NT2/D1 (cell line): ENCODE results near the gene BNC2.

Experiments used
- DNase-seq: peaks from one replicate; pipeline ENCODE4 v3.0.0-alpha.2; 2011; ENCODE audit warnings: low read depth, low spot score
- H3K27me3 ChIP-seq: 2 replicates; pipeline ENCODE4 v1.6.0; 2011; ENCODE audit warnings: mild to moderate bottlenecking; ENCODE audit not compliant: insufficient read length, insufficient read depth
- H3K36me3 ChIP-seq: 2 replicates; pipeline ENCODE4 v1.6.1; 2011; ENCODE audit warnings: mild to moderate bottlenecking, low read length, mixed read lengths; ENCODE audit not compliant: insufficient read depth, insufficient read length
- H3K4me1 ChIP-seq: 2 replicates; pipeline ENCODE4 v1.5.1; 2011; ENCODE audit not compliant: insufficient read depth, insufficient read length
- H3K4me3 ChIP-seq: 2 replicates; pipeline ENCODE4 v1.5.1; 2011; ENCODE audit warnings: low read depth; ENCODE audit not compliant: insufficient read length
- H3K9ac ChIP-seq: 2 replicates; pipeline ENCODE4 v1.6.0; 2011; ENCODE audit warnings: low read depth; ENCODE audit not compliant: insufficient read length
- H3K9me3 ChIP-seq: 2 replicates; pipeline ENCODE4 v1.5.1; 2011; ENCODE audit warnings: mild to moderate bottlenecking, low read length; ENCODE audit not compliant: insufficient read depth
- SUZ12 ChIP-seq: IDR thresholded peaks from 2 replicates; pipeline ENCODE4 v1.6.1; 2011; ENCODE audit not compliant: insufficient read length, insufficient read depth; ENCODE audit errors: extremely low read depth
- YY1 ChIP-seq: IDR thresholded peaks from 2 replicates; pipeline ENCODE4 v1.6.1; 2011; ENCODE audit not compliant: insufficient read length, insufficient read depth
- ZNF274 ChIP-seq: IDR thresholded peaks from 2 replicates; pipeline ENCODE4 v1.6.1; 2011; ENCODE audit warnings: mild to moderate bottlenecking, low read depth, low read length

BNC2 gene

DNA sequence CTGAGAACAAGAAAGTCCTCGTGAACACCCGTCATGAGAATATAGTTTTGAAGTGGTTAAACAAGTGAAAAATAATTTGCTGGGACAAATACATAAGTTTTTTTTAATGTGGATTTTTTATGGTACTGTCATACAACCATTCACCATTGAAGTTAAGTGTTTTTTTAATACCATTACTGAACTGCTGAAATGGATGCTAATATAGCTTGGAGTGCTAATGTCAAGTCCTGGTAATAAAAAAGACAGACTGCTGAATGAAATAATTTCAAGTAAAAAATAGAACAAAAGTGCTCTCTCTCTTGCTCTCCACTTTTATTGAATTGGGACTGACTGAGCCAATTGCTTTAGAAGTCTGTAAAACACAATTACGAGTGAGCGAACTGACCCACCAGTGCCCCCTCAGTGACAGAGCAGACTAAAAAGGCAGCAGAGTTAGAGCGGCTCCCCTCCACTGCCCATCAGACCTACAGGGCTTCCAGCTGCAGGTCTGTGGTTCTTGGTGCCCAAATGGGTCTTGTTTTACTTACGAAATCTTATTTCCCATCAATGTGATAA lies 442.5 kb downstream of the BNC2 start:
- Histone ChIP-seq H3K36me3 (no peaks in the 10 kb centered on the region), H3K27me3 (no peaks in the 10 kb centered on the region), H3K9ac (no peak overlapping the region), H3K4me3 (no peak overlapping the region), H3K4me1 (no peaks in the 10 kb centered on the region), H3K9me3 (no peaks in the 10 kb centered on the region)
- TF ChIP-seq SUZ12 (no peak), ZNF274 (no peak), YY1 (no peak)
- DNase-seq: no peak

GRCh38 chr9:16426716-16427115 lies 443.8 kb downstream of the BNC2 start:
- Histone ChIP-seq H3K9ac (no peak overlapping the region), H3K9me3 (no peaks in the 10 kb centered on the region), H3K36me3 (no peaks in the 10 kb centered on the region), H3K27me3 (no peaks in the 10 kb centered on the region), H3K4me1 (no peaks in the 10 kb centered on the region), H3K4me3 (no peak overlapping the region)
- TF ChIP-seq ZNF274 (no peak), YY1 (no peak), SUZ12 (no peak)
- no peak for DNase-seq

GRCh38 chr9:16425562-16426231 lies 444.8 kb downstream of the BNC2 start:
- Histone ChIP-seq H3K27me3 (no peaks in the 10 kb centered on the region), H3K36me3 (no peaks in the 10 kb centered on the region), H3K4me1 (no peaks in the 10 kb centered on the region), H3K9me3 (no peaks in the 10 kb centered on the region), H3K4me3 (no peak overlapping the region), H3K9ac (no peak overlapping the region)
- TF ChIP-seq SUZ12: no peak
- TF ChIP-seq ZNF274: no peak
- TF ChIP-seq YY1: no peak
- no peak for DNase-seq

- peaks cover 6% of the 10 kb centered on the region for H3K36me3 ChIP-seq
- TF ChIP-seq SUZ12 (no peak), YY1 (no peak), ZNF274 (no peak)
- no peak overlapping the region for H3K4me3 ChIP-seq
- no peaks in the 10 kb centered on the region for H3K27me3 ChIP-seq
- peaks cover 17% of the 10 kb centered on the region; the same call in 1 of the 2 replicates for H3K9me3 ChIP-seq
- DNase-seq: no peak
- no peaks in the 10 kb centered on the region for H3K4me1 ChIP-seq
- no peak overlapping the region for H3K9ac ChIP-seq
Measured at GRCh38 chr9:16422114-16422513, 448.4 kb downstream of the BNC2 start.

DNA sequence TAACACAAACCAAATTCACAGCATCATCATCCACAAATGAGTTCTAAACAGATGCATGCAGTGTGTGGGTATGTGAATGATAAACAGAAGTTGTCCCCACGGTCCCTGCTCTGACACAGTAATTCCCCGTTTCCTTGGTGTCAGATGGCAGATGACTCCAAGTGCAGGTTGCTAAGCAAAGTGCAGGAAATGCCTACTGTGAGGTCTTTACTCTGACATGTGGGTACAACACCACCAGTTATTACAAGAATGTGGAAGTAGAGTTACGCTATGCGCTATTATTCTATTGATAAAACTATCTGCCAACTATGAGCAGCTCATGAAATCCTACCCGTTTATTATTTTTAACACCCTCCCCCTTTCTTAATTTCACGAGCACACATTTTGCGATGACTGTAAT lies 448.9 kb downstream of the BNC2 start:
- Histone ChIP-seq H3K36me3 (peaks cover 6% of the 10 kb centered on the region), H3K4me1 (no peaks in the 10 kb centered on the region), H3K9ac (no peak overlapping the region), H3K27me3 (no peaks in the 10 kb centered on the region), H3K9me3 (peaks cover 17% of the 10 kb centered on the region; the same call in 1 of the 2 replicates), H3K4me3 (no peak overlapping the region)
- DNase-seq: no peak
- TF ChIP-seq ZNF274: no peak
- no peak for TF ChIP-seq SUZ12
- no peak for TF ChIP-seq YY1

DNA sequence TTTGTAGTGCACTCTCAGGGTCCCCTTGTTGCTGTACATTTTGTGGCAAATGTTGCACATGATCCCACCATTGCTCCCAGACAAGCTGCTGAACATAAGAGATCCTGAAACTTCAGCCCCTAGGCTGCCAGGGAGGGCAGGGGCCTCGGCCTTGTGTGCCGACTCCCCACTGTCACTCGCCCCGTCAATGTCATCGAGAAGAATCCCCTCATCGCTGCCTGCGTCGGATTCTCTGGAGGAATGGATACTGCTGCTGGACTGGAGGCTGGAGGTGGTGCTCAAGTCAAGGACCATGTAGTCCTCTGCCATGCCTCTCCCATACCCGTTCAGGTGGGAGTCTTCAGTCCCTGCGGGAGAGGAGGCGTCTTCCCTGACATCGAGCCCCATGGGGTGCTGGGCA lies 451.3 kb downstream of the BNC2 start:
- no peak overlapping the region for H3K4me3 ChIP-seq
- H3K4me1 ChIP-seq: no peaks in the 10 kb centered on the region
- TF ChIP-seq YY1: no peak
- TF ChIP-seq SUZ12: no peak
- no peak for TF ChIP-seq ZNF274
- H3K36me3 ChIP-seq: peaks cover 6% of the 10 kb centered on the region
- H3K9ac ChIP-seq: no peak overlapping the region
- peaks cover 17% of the 10 kb centered on the region; the same call in 1 of the 2 replicates for H3K9me3 ChIP-seq
- DNase-seq: no peak
- H3K27me3 ChIP-seq: no peaks in the 10 kb centered on the region

DNA sequence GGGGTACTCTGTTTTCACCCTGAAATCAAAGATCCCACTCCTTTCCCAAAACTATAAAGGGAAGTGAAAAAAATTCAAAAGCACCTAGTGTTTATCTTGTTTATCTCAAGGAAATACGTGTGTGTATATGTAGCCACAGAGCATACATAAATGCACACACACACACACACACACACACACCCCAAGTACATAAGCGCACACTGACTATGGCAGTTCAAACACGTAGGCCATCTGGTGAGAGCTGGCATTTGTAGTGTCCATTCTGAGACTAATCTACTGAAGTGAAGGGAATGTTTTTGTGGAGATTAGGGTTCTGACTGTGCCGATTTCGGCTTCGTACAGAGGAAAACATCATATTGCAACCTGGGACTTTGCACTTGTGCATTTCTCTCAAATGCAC lies 451.7 kb downstream of the BNC2 start:
- no peak for DNase-seq
- peaks cover 17% of the 10 kb centered on the region; the same call in 1 of the 2 replicates for H3K9me3 ChIP-seq
- H3K4me3 ChIP-seq: no peak overlapping the region
- H3K36me3 ChIP-seq: peaks cover 6% of the 10 kb centered on the region
- no peaks in the 10 kb centered on the region for H3K4me1 ChIP-seq
- no peak overlapping the region for H3K9ac ChIP-seq
- H3K27me3 ChIP-seq: no peaks in the 10 kb centered on the region
- TF ChIP-seq ZNF274: no peak
- no peak for TF ChIP-seq SUZ12
- TF ChIP-seq YY1: no peak
